Esophagus (tissue), 2 donors: ENCODE measurements around the gene GPR42. TPM values are rescaled to one million over a fixed set of nuclear protein-coding genes. Genes with fewer than 3 reads are reported as not detected.

Experiments
- H3K27ac ChIP-seq, 2 donors: one replicate each; pipeline ENCODE4 v1.5.1; 2013; ENCODE audit warnings: low read depth in 2 of 2, mild to moderate bottlenecking in 2 of 2, inconsistent platforms in 1 of 2, low read length in 1 of 2, moderate library complexity in 1 of 2
- H3K27me3 ChIP-seq, 2 donors: one replicate each; pipeline ENCODE4 v1.6.1; 2013; ENCODE audit warnings: low read length in 2 of 2, control low read depth in 1 of 2, mild to moderate bottlenecking in 1 of 2; ENCODE audit not compliant: insufficient read depth in 2 of 2, control insufficient read depth in 1 of 2
- H3K36me3 ChIP-seq, 2 donors: one replicate each; pipeline ENCODE4 v1.6.1; 2013; ENCODE audit warnings: low read length in 1 of 2; ENCODE audit not compliant: control insufficient read depth in 2 of 2, insufficient read depth in 2 of 2
- H3K4me1 ChIP-seq, 2 donors: one replicate each; pipeline ENCODE4 v1.6.1; 2013; ENCODE audit warnings: low read length in 1 of 2; ENCODE audit not compliant: control insufficient read depth in 2 of 2, insufficient read depth in 2 of 2
- H3K4me3 ChIP-seq, 2 donors: one replicate each; pipeline ENCODE4 v1.5.1; 2013; ENCODE audit warnings: low read length in 2 of 2, mild to moderate bottlenecking in 2 of 2, low read depth in 1 of 2, moderate library complexity in 1 of 2
- H3K9me3 ChIP-seq, 2 donors: one replicate each; pipeline ENCODE4 v1.6.1; 2013; ENCODE audit warnings: mild to moderate bottlenecking in 2 of 2, low read depth in 1 of 2, low read length in 1 of 2, moderate library complexity in 1 of 2; ENCODE audit not compliant: control insufficient read depth in 2 of 2, insufficient read depth in 1 of 2
- WGBS, 2 donors: extraction: QIAGEN DNeasy Blood & Tissue Kit; methylation state at CpG; one replicate each; pipeline ENCODE4 v1.1.7; 2013; 5-methylcytosine and 5-hydroxymethylcytosine counted together
- polyA plus RNA-seq, 2 donors: library from polyadenylated mRNA; stranded (reverse); fragments of 200-250 nt; gene quantifications; one replicate each; pipeline ENCODE4 v1.2.3, GENCODE V29; 2013
- donor health status: healthy with polysubstance abuse.
- donor health status: Bipolar disorder and iron deficiency.

GPR42 gene
- polyA plus RNA-seq, 2 donors, result not detected

DNA sequence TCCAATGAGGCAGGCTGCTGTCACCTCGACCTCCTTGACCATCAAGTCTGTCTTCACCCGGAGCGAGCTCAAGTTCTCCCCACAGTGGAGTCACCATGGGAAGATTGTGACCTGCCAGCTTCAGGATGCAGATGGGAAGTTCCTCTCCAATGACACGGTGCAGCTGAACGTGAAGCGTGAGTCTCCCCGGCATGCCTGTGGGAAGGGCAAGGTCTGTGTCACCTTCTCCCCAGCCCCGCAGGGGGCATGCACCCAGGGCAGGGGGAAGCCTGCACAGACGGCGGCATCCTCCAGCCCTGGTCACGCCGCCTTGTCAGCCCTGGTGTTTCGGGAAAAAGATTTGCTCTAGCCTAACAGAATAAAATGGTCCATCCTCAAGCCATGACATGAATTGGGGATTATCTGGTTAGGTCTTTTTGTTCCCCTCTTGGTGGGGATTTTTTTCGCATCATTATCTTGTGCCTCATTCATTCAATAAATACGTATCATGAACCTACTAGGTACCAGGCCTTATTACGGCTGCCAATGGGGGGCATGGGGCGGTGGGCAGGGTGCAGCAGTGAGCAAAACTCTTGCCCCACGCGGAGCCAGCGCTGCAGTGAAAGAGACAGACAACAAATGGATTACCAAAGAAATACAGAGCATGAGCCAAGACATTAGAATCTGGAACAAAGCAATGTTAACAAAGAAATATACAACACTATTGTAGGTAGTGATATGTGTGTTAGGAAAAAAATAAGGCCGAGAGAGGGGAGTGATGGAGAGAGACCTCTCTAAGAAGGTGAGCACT, 34.5 kb upstream of the GPR42 start:
- no peaks in the 10 kb centered on the region for H3K36me3 ChIP-seq
- H3K4me3 ChIP-seq, result no peak overlapping the region
- H3K4me1 ChIP-seq, result no peaks in the 10 kb centered on the region
- H3K9me3 ChIP-seq, result no peaks in the 10 kb centered on the region
- H3K27ac ChIP-seq, result no peak overlapping the region
- H3K27me3 ChIP-seq, result no peaks in the 10 kb centered on the region
- WGBS, 2 donors, result 79 to 81% methylated on average over 21 of the region's 21 CpGs

DNA sequence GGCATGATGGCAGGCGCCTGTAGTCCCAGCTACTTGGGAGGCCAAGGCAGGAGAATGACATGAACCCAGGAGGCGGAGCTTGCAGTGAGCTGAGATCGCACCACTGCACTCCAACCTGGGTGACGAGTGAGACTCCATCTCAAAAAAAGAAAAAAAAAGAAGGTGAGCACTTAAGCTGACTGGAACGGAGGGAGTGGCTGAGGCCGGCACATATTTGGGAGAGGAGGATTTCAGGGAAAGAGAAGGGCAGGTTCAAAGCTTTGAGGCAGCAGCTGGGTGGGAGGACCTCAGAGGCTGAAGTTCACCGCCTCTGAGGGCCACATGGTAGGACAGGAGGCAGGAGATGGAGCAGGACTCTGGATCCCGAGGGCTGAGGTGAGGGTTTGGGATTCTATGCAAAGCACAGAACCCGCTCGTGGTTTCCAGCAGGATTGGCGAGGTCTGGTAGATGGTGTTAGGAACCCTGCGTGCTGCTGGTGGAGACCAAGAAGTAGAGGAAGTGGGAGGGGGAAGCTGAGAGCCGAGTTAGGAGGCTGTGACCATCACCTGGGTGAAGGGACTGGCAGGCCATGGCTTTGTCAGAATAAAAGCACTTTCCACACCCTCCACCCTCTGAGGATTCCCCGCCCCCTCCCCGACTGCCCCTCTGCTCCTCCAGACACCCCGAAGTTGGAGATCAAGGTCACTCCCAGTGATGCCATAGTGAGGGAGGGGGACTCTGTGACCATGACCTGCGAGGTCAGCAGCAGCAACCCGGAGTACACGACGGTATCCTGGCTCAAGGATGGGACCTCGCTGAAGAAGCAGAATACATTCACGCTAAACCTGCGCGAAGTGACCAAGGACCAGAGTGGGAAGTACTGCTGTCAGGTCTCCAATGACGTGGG, 33.5 kb upstream of the GPR42 start:
- H3K27me3 ChIP-seq, result no peaks in the 10 kb centered on the region
- H3K27ac ChIP-seq, result no peak overlapping the region
- H3K9me3 ChIP-seq, result no peaks in the 10 kb centered on the region
- H3K36me3 ChIP-seq, result no peaks in the 10 kb centered on the region
- 73 to 78% methylated on average over 25 of the region's 25 CpGs for WGBS, 2 donors
- no peak overlapping the region for H3K4me3 ChIP-seq
- H3K4me1 ChIP-seq, result no peaks in the 10 kb centered on the region

DNA sequence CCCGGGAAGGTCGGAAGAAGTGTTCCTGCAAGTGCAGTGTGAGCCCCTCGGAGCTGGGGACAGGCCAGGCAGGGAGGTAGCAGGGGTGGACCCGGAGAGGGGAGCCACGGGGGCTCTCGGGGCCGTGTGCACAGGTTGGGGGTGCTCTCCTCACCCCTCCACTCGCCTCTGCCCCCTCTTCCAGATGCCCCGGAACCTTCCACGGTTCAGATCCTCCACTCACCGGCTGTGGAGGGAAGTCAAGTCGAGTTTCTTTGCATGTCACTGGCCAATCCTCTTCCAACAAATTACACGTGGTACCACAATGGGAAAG, 32.9 kb upstream of the GPR42 start:
- H3K36me3 ChIP-seq, result no peaks in the 10 kb centered on the region
- H3K9me3 ChIP-seq, result no peaks in the 10 kb centered on the region
- WGBS, 2 donors, result 76 to 77% methylated on average over 13 of the region's 13 CpGs
- H3K27me3 ChIP-seq, result no peaks in the 10 kb centered on the region
- H3K27ac ChIP-seq, result no peak overlapping the region
- H3K4me1 ChIP-seq, result no peaks in the 10 kb centered on the region
- H3K4me3 ChIP-seq, result no peak overlapping the region

DNA sequence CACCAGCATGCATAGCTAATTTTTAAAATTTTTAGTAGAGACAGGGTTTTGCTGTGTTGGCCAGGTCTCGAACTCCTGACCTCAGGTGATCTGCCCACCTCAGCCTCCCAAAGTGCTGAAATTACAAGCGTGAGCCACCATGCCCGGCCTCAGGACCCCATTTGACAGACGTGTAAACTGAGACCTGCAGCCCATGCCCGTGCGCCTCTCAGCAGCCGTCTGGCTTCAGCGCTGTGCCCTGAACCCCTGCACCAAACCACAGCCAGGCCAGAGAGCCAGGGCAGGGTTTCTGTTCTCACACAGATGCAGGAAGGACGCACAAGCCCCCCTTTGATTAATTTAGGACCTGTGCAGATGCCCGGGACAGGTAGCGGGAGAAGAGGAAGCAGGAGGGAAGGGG, 30.4 kb upstream of the GPR42 start:
- no peaks in the 10 kb centered on the region for H3K9me3 ChIP-seq
- H3K27me3 ChIP-seq, result no peaks in the 10 kb centered on the region
- no peaks in the 10 kb centered on the region for H3K36me3 ChIP-seq
- WGBS, 2 donors, result 81 to 91% methylated on average over 11 of the region's 11 CpGs
- no peak overlapping the region for H3K4me3 ChIP-seq
- no peak overlapping the region for H3K27ac ChIP-seq
- H3K4me1 ChIP-seq, result peaks cover 0 to 4% of the 10 kb centered on the region in 2 donors

DNA sequence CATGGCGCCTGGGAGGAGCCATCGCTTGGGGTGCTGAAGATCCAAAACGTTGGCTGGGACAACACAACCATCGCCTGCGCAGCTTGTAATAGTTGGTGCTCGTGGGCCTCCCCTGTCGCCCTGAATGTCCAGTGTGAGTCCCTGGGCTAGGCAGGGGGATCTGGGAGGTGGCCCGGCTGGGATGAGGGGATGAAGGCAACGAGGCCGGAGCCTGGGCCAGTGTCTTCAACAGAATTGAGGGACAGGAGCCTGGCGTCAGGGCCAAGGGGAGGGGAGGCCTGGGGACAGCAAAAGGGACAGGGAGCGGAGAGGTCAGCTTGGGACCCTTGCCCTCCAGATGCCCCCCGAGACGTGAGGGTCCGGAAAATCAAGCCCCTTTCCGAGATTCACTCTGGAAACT, 29.9 kb upstream of the GPR42 start:
- WGBS, 2 donors, result 78 to 81% methylated on average over 16 of the region's 16 CpGs

DNA sequence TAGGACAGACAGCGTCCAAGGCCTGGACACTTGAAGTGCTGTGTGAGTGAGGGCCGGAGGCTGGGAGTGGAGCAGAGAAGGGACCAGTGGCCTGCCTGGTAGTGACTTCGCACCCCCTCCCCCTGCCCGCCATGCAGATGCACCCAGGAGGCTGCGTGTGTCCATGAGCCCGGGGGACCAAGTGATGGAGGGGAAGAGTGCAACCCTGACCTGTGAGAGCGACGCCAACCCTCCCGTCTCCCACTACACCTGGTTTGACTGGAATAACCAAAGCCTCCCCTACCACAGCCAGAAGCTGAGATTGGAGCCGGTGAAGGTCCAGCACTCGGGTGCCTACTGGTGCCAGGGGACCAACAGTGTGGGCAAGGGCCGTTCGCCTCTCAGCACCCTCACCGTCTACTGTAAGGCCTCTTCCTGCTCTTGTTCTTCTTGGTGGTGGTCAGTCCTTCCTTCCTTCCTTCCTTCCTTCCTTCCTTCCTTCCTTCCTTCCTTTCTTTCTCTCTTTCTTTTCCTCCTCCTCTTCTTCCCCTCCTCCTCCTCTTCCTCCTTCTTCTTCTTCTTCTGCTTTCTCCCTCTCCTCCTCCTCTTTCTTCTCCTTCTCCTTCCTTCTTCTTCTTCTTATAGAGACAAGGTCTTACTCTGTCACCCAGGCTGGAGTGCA, 29.2 kb upstream of the GPR42 start:
- Histone ChIP-seq H3K27me3 (no peaks in the 10 kb centered on the region), H3K36me3 (no peaks in the 10 kb centered on the region)
- WGBS, 2 donors, result 82 to 89% methylated on average over 14 of the region's 14 CpGs

More for the DNA sequence above, 29.9 kb upstream of the GPR42 start:
- H3K36me3 ChIP-seq, result no peaks in the 10 kb centered on the region
- peaks cover 0 to 4% of the 10 kb centered on the region in 2 donors for H3K4me1 ChIP-seq
- no peaks in the 10 kb centered on the region for H3K9me3 ChIP-seq
- no peak overlapping the region for H3K4me3 ChIP-seq
- no peak overlapping the region for H3K27ac ChIP-seq
- no peaks in the 10 kb centered on the region for H3K27me3 ChIP-seq

DNA sequence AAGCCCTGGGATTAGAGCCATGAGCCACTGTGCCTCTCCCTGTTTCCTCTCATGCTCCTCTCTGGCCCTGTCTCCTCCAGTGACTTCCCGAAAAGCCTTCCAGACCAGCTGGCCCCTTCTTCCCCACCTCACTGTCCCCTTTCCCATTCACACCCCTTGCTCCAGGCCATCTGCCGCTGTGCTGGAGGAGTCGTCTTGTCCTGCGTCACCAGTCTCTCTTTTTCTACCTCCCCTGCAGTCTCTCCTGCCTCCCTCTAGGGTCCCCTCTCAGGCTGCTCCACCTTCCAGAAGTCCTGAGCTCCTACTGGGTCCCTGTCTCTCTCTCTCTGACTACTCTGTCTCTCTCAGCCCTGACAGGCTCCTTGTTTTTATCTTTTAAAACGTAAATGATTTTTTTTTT, 28.4 kb upstream of the GPR42 start:
- Histone ChIP-seq H3K4me3 (no peak overlapping the region), H3K4me1 (peaks cover 0 to 4% of the 10 kb centered on the region in 2 donors), H3K9me3 (no peaks in the 10 kb centered on the region), H3K27ac (no peak overlapping the region), H3K36me3 (no peaks in the 10 kb centered on the region), H3K27me3 (no peaks in the 10 kb centered on the region)
- 57 to 70% methylated on average over 5 of the region's 5 CpGs for WGBS, 2 donors

More for the DNA sequence above, 29.2 kb upstream of the GPR42 start:
- Histone ChIP-seq H3K27ac (no peak overlapping the region), H3K4me1 (peaks cover 0 to 4% of the 10 kb centered on the region in 2 donors), H3K9me3 (no peaks in the 10 kb centered on the region), H3K4me3 (no peak overlapping the region)

DNA sequence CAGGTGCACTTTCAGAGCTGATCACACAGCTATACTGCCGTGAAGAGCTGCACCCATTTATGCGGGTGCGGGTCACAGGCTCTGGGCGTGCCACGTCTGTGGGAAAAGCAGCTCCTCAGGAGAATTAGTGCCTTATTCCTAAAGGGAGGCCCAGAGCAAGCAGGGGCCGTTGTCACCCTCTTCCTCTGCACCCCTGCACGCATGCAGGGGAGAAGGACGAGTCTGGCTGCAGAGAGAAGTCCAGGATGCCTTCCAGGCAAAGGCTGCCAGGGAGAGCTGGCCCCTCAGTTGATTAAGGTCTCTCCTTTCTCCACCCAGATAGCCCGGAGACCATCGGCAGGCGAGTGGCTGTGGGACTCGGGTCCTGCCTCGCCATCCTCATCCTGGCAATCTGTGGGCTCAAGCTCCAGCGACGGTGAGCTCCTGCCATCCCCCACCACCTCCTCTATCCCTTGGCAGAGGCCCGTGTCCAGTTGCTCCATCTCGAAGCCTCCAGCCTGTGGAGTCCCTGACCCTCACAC, 26.3 kb upstream of the GPR42 start:
- Histone ChIP-seq H3K4me3 (no peak overlapping the region), H3K27me3 (no peaks in the 10 kb centered on the region), H3K27ac (no peak overlapping the region), H3K4me1 (peaks cover 0 to 4% of the 10 kb centered on the region in 2 donors), H3K36me3 (no peaks in the 10 kb centered on the region), H3K9me3 (no peaks in the 10 kb centered on the region)
- 74 to 76% methylated on average over 17 of the region's 17 CpGs for whole genome bisulfite sequencing, 2 donors

DNA sequence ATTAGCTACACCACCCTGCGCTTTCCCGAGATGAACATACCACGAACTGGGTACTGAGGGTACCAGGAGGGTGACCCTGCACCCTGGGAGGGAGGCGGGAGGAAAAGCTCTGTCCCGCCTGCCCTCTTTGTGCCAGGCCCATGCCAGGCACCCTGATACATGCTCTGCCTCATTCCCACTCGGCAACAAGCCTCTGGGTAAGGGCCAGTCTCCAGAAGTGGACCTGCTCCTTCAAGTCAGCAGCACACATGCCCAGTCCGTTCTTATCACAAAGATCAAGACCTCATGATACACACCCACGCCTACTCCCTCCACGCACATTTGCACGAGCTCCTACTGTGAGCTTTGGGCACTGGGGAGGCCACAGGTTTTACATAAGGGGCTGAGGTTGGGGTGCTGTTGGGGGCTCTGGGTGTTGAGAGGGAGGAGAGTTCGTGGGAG, 25.2 kb upstream of the GPR42 start:
- 67 to 69% methylated on average over 10 to 11 of the region's 11 CpGs for WGBS, 2 donors
- H3K27ac ChIP-seq, result no peak overlapping the region
- no peaks in the 10 kb centered on the region for H3K36me3 ChIP-seq
- H3K4me1 ChIP-seq, result peaks cover 0 to 4% of the 10 kb centered on the region in 2 donors
- no peak overlapping the region for H3K4me3 ChIP-seq
- no peaks in the 10 kb centered on the region for H3K27me3 ChIP-seq
- H3K9me3 ChIP-seq, result no peaks in the 10 kb centered on the region
